ENCODE measurements around the gene B3GALT6.
A peak's percentile ranks its signal among the peaks of the same experiment; 100 is the strongest.

Gene B3GALT6

GRCh38 chr1:1202831-1203560 lies 29.0 kb upstream of the B3GALT6 start:
- no peak for DNase-seq

DNA sequence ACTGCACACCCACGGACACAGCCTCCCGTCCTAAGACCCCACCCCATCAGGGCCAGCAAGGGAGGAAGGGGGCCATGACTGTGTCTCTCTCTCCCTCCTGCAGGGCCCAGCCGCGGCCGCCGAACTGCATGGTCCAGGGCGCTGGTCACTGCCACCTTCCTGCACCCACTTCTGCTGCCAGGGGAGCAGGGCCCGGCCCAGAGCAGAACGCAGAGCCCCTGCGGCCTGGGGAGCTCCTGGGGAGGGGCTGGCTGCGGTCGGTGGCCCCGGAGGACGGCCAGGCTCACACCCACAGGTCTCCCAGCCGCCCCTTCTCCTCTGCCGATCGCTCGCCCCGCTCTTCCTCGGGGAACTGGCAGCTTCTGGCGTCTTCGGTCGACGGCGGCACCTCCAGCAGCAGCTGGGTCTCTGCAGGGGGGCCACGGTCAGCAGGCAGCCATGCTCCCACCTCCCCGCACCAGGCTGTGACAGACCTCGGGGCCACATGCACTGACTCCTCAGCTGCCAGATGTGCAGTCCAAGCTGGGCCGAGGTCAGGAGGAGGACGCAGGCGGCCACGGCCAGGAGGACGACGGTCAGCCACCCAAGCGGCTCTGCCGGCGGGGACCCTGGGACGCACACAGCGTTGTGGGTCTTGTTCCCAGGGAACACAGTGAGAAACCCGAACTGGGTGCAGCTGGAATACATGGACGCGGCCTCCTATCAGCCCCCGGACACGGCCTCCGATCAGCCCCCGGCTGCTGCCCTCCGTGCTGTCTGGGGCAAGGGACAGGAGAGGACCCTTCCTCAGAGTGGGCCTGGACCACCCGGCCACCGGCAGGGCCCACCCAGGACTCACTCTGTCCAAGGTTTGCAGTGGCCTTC lies 28.2 kb upstream of the B3GALT6 start:
- DNase-seq: no peak

GRCh38 chr1:1204425-1204920 lies 27.6 kb upstream of the B3GALT6 start:
- DNase-seq: no peak

DNA sequence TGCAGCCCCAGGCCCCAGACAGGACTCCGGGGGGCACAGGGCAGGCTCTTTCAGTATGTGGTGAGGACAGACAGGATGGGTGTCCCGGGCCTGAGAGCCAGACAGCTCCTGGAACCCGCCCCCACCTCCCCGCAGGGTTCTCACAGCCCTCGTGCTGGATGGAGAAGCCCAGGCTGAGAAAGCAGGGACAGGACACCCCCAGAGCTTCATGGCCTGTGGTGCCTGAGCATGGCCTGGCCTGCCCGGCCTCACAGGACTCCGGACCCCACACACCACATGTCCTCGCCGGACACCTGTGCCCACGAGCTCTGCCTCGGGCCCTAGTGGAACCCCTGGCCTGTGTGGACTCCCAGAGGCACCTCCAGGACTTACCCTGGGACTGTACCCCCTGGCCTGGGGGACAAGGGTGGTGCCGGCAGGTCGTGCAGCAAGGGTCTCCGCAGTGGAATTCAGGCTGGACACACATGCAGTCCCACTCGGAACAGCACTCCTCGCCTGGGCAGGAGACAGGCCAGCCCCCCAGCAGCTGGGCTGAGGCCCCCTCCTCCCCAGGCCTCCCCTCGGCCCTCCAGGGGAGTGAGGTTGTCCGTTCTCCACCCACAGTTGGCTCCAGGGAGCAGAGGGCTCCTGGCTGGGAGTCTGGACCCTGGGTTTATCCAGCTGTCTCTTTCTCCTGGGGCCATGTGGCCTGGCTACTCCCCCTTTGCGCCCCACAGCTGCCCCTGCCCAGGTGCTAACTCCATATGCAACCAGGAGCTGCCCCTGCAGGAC lies 26.9 kb upstream of the B3GALT6 start:
- DNase-seq: no peak

- peak; percentile 16 to 52 (median 40) for DNase-seq
Measured at GRCh38 chr1:1205769-1206375, 26.2 kb upstream of the B3GALT6 start.

GRCh38 chr1:1206376-1206965 lies 25.6 kb upstream of the B3GALT6 start, which contains the start of gene TNFRSF18:
TSS of gene TNFRSF18 (minus strand) at chr1:1206592. CDS start at chr1:1206571, 21 bp downstream.
- DNase-seq: no peak

DNA sequence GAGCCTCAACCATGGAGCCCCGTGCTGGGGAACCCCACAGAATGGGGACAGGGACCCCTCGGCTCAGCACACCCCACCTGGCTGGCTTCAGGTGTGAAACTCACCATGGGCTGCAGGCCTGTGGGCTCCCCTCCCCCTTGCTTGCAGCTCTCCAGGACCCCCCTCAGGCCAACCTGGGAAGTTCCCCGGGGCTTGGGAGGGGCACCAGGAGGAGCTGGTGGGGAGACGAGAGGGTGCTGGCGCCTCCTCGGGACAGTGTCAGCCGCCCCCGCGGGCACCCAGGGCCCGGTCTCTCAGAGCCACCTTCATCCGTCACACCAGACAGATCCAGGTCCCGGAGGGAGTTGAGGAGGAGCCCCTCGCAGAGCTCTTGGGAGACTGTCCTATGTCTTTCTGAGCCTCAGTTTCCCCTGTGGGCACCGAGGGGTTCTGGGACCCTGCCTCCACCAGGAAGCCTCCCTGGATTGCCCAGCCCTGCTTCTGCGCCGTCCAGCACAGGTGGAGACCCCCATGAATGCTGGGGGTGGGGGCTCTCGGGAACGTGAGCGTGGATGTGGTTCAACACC lies 25.0 kb upstream of the B3GALT6 start:
- no peak for DNase-seq

DNA sequence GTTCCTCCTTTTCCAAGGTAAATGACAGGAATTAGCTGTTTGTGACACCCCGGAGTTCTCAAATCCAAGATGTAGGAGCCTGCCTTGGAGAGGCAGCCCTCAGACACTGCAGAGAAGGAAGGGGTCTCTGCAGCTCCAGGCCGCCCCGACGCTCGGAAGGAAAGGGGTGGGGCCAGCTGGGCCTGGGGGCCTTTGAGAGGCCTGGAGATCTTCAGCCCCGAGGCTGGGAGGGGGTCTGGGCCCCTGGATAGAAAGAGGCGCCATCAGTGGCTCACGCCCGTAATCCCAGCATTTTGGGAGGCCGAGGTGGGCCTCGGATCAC lies 24.5 kb upstream of the B3GALT6 start:
- DNase-seq: no peak

DNA sequence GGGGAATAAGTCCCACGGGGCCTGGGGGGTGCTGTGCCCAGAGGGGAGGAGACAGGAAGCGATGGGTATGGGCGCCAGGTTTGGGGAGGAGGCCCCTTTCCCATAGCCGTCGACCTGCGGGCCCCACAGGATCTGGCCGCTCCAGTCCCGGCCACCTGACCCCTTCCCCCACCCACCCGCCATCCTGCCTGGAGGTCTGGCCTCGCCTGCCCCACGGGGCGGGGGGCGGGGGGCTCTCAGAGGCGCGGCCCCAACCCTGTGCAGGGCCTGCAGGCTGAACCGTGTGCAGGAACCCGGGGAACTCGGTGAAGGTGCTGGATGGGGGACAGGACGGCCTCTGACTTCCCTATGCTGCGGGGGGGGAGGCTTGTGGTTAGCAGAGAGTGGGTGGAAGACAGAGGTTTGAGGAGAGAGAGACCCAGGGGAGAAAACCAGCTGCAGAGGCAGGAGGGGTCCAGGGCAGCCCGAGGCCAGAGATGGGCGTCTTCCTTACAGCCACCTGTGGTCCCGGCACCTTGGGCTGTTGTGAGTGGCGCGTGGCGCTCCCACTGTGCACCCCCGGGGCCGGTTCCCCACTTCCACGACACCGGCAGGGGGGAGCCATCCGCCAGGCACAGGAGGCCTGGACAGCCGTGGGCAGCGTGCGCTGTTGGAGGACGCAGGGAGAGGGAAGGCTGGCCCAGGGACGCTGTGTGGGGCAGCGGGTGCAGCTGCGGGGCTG lies 23.2 kb upstream of the B3GALT6 start:
- peak; percentile 40 to 65 (median 54) for DNase-seq

DNA sequence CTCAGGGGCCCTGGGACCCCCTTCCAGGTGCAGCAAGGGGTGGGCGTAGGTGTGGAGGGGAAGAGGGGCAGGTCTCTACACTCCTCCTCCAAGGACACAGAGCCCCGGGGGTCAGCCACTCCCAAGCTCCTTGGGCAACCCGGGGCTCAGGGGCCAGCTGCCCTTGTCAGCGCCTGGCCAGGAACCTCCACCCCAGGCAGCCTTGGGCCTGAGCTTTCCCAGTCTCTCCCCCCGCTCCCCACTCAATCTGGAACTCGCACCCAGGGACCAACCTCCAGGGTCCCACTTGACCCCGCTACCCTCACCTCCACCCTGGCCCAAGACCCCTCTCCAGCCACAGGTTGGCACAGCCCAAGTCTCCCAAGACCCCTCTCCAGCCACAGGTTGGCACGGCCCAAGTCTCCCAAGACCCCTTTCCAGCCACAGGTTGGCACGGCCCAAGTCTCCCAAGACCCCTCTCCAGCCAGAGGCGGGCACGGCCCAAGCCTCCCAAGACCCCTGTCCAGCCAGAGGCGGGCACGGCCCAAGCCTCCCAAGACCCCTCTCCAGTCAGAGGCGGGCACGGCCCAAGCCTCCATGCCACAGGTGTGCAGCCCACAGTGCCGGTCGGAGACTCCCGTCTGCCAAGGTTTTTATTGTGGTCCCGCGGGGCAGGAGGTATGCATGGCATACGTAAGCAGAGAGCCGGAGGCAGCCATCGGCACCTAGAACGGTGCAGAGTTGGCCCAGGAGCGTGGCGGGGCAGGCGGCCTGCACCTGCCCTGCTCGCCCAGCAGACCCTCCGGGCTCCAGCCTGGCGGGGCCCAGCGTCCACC lies 21.1 kb upstream of the B3GALT6 start:
- DNase-seq: no peak

DNA sequence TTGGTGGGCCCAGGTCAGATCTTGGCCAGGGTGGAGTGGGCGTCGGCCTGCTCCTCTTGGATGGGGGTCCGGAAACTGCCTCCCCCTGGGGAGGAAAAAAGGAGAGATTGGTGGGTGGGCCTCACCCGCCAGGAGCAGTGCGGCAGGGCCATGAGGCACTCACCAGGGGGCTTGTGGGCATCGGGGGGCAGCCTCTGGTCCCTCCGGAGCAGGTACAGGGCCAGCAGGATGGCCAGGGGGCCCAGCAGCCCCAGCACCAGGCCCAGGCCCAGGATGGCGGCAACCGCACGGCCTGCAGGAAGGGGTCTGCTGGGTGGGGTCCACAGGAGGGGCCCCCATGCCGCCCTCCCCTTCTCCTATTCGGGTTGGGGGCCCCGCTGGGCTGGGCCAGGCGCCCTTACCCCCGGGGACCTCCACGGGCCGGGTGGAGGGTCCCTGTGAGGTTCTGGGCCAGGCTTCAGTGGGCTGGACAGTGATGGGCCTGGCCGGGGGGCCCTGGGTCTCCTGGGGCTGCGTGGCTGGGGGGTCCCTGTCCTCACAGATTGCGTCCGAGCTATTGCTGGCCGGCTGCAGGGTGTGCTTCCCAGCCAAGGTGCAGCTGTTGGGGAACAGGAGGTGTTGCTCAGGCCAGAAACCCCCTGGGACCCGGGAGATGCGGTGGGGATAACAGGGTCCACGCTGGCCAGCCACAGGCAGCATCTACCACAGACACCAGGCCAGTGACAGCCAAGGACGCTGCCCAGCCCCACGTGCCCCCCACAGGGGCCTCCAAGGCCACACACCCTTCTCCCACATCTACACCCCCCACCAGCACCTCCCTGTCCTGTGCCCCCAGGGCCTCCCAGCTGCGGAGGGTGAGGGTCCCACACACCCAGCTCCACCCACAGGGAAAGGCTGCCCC lies 20.2 kb upstream of the B3GALT6 start:
- DNase-seq: no peak

- peak; percentile 39 to 79 (median 62) for DNase-seq
Measured at GRCh38 chr1:1212780-1213344, 19.2 kb upstream of the B3GALT6 start.

DNA sequence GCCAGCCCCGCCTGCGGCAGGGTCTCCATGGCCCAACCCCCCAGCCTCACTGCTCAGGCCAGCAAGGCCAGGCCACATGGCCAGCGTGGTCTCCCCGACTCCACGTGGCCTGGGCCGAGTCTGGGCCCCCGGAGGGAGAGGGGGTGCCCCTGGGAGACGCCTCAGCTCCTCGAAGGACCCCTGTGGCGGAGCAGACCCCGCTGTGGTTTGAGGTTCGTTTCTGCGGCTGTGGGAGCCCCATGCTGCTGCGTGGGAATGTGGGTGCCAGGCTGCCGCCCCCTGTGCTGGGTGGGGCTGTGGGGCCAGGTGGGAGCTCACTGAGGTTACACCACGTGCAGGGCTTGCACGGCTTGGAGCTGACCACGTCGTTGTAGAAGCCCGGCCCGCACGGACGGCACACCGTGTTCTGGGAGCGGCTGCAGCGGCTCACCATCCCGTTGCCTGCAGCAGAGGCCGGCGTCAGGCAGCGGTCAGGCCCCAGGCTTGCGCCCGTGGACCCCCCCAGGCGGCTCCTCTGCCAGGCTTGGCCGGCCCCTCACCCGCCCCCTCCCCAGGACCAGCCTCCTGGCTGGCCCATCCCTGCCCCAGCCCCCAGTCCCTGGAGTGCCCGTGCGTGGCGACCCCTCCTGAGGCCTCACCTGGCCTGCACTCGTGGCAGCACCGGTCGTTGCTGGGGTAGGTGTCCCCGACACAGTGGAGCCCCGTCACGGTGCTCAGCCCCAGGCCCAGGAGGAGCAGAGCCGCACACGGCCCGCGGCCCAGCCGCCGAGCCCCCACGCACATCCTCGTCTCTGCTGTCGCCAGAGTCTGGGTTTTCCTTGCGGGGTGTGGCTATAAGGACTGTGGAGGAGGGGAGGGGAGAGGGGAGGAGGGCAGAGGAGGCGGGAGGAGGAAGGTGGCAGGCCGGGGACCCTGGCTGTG lies 18.4 kb upstream of the B3GALT6 start, which contains the start of gene TNFRSF4:
TSS of gene TNFRSF4 (minus strand) at position 809 of the 921 bp plus-strand sequence. CDS start at position 783, 26 bp downstream.
- DNase-seq: peak in 1 of 4 experiments; percentile 27

- no peak for DNase-seq
Measured at GRCh38 chr1:1215080-1215676, 16.9 kb upstream of the B3GALT6 start.

DNA sequence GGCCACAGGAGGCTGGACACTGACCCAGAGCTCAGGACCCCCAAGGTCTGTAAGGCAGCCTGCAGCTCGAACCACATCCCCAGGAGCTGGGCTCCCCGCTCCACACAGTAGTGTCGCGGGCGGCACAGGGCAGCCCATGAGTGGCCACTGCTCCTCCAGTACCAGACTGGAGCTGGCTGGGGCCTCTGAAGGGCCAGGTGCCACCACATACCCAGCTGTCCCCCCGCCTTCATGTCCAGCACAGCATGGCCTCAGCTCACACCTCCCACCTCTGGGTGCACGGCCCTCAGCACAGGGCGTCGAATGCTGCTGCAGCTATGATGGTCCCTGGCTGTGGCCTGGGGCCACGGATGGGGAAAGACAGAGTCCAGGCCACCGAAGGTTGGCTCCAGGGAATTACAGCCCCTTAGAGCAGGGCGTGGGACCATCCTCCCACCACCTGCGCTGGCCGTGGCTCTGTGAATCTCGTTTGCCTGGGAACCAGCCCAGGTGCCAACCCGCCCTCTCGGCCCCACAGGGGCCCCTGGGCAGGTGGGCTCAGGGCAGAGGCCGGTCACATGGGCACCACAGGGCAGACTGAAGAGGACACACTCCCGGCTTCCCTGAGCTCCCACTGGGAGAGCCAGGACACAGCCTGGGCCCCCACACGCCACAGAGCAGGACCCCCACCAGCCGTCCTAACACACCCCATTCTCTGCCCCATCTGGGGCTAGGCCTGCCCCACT lies 16.0 kb upstream of the B3GALT6 start:
- DNase-seq: no peak
